WERI-Rb-1 (cell line): ENCODE results near the gene ABAT.
"Not testable (repeated sequence)": the region's sequence is repeated elsewhere in the genome, so short reads cannot be mapped to it uniquely, and the experiment has no call there.

Source experiments
- DNase-seq: peaks from one replicate; pipeline ENCODE4 v3.0.0-alpha.2; 2020
- H3K27ac ChIP-seq: fragments of 250-450 bp; sonication (Bioruptor Pico); 2 replicates; pipeline ENCODE4 v1.5.1; 2020; ENCODE audit warnings: mild to moderate bottlenecking, moderate library complexity
- H3K27me3 ChIP-seq: fragments of 250-450 bp; sonication (Bioruptor Pico); 2 replicates; pipeline ENCODE4 v1.5.1; 2021; ENCODE audit warnings: mild to moderate bottlenecking, low read depth, moderate library complexity; ENCODE audit not compliant: insufficient read depth, severe bottlenecking
- H3K36me3 ChIP-seq: fragments of 250-450 bp; sonication (Bioruptor Pico); 2 replicates; pipeline ENCODE4 v1.5.1; 2020; ENCODE audit warnings: mild to moderate bottlenecking, moderate library complexity
- H3K4me3 ChIP-seq: 2 replicates; pipeline ENCODE4 v1.5.1; 2011; ENCODE audit warnings: low read depth, mild to moderate bottlenecking, control low read depth, low read length
- H3K9me3 ChIP-seq: fragments of 250-450 bp; sonication (Bioruptor Pico); 2 replicates; pipeline ENCODE4 v1.5.1; 2021; ENCODE audit warnings: mild to moderate bottlenecking, moderate library complexity; ENCODE audit not compliant: severe bottlenecking
- TF ChIP-seq, protein P1 (sequence below): IDR thresholded peaks from 2 replicates; pipeline ENCODE4 v1.5.1; 2011; ENCODE audit warnings: low read depth, mild to moderate bottlenecking, control low read depth, inconsistent platforms, low read length

The ABAT gene

DNA sequence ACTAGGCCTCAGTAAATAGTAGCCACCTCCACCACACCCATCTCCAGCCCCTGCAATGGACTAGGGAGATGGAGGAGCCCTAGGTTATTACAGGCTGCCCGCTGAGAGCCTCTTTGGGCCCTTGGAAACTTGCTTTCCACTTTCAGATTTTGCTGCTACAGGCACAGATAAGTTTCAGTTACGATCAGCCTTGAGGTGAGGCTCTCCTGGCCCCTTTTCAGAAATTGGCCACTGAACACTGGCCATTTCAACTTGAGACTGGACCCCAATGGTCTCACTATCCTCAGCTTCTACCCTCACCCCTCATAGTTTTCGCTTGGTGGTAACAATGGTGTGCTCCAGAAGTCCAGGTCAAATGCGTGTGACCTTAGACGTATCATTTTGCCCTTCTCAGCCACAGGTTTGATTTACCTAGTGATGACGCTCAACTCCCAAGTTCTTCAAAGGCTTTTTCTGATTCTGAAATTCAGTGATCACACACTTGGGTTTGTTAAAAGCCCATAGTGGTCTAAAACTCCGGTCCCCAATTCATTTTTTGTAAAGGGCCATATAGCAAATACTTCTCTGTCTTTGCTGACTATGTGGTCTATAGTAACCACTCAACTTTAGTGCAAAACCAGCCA, 124.2 kb downstream of the ABAT start:
- DNase-seq: no peak
- H3K4me3 ChIP-seq: peak overlapping the region; percentile 97
- peaks cover 17% of the 10 kb centered on the region for H3K36me3 ChIP-seq
- no peaks in the 10 kb centered on the region for H3K9me3 ChIP-seq
- H3K27me3 ChIP-seq: no peaks in the 10 kb centered on the region
- TF ChIP-seq, protein P1, sequence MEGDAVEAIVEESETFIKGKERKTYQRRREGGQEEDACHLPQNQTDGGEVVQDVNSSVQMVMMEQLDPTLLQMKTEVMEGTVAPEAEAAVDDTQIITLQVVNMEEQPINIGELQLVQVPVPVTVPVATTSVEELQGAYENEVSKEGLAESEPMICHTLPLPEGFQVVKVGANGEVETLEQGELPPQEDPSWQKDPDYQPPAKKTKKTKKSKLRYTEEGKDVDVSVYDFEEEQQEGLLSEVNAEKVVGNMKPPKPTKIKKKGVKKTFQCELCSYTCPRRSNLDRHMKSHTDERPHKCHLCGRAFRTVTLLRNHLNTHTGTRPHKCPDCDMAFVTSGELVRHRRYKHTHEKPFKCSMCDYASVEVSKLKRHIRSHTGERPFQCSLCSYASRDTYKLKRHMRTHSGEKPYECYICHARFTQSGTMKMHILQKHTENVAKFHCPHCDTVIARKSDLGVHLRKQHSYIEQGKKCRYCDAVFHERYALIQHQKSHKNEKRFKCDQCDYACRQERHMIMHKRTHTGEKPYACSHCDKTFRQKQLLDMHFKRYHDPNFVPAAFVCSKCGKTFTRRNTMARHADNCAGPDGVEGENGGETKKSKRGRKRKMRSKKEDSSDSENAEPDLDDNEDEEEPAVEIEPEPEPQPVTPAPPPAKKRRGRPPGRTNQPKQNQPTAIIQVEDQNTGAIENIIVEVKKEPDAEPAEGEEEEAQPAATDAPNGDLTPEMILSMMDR: no peak
- peak overlapping the region; percentile 61; the same call in 1 of the 2 replicates for H3K27ac ChIP-seq

DNA sequence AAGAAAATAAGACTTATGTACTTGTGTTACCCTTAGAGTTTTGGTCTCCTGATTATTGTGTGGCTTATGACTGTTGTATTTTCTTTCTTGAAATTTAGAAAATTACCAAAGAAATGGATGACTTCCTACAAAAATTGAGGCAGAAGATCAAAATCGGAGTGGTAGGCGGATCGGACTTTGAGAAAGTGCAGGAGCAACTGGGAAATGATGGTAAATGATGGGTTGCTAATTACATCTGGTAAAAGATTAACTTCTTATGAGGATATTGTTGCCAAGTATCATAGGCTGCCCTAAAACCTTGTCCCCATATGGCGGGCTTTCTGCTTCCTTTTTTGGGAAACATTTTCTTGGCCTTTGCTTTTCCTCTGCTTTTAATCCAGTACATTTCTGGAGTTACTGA, 127.3 kb downstream of the ABAT start:
- no peaks in the 10 kb centered on the region for H3K27me3 ChIP-seq
- H3K27ac ChIP-seq: no peak overlapping the region
- peaks cover 32% of the 10 kb centered on the region for H3K36me3 ChIP-seq
- DNase-seq: no peak
- H3K9me3 ChIP-seq: no peaks in the 10 kb centered on the region
- H3K4me3 ChIP-seq: no peak overlapping the region
- TF ChIP-seq, protein P1: no peak

DNA sequence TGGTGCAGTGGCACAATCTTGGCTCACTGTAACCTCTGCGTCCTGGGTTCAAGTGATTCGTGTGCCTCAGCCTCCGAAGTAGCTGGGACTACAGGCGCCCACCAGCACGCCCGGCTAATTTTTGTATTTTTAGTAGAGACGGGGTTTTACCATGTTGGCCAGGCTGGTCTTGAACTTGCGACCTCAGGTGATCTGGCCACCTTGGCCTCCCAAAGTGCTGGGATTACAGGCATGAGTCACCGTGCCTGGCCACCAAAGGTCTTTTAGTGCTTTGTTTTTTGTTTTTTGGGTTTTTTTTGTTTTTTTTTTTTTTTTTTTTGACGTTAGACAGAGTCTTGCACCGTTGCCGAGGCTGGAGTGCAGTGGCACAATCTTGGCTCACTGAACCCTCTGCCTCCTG, 129.3 kb downstream of the ABAT start:
- H3K27me3 ChIP-seq, H3K9me3 ChIP-seq, H3K27ac ChIP-seq, DNase-seq, H3K4me3 ChIP-seq: not testable (repeated sequence)
- H3K36me3 ChIP-seq: peaks cover 53% of the 10 kb centered on the region

DNA sequence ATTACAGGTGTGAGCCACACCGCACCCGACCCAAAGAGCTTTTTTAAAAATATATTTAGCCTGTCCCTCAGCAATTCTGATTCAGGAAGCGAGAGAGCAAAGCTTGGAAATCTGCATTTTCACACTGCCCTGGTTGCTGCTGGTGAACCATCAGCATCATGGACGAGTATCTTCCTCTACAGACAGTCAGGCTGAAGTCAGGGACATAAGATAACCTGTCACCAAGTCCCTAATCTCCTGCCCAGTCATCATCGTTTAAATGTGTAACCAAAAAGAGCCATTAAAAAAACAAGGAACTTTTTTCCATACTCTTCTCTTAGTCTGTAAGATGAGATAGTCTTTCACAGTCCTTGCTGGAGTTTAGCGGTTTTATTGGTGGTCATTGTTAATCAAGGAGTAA, 129.9 kb downstream of the ABAT start:
- no peak overlapping the region for H3K4me3 ChIP-seq
- H3K27me3 ChIP-seq: no peaks in the 10 kb centered on the region
- peaks cover 56% of the 10 kb centered on the region for H3K36me3 ChIP-seq
- DNase-seq: no peak
- no peak overlapping the region for H3K27ac ChIP-seq
- TF ChIP-seq, protein P1: no peak
- no peaks in the 10 kb centered on the region for H3K9me3 ChIP-seq

DNA sequence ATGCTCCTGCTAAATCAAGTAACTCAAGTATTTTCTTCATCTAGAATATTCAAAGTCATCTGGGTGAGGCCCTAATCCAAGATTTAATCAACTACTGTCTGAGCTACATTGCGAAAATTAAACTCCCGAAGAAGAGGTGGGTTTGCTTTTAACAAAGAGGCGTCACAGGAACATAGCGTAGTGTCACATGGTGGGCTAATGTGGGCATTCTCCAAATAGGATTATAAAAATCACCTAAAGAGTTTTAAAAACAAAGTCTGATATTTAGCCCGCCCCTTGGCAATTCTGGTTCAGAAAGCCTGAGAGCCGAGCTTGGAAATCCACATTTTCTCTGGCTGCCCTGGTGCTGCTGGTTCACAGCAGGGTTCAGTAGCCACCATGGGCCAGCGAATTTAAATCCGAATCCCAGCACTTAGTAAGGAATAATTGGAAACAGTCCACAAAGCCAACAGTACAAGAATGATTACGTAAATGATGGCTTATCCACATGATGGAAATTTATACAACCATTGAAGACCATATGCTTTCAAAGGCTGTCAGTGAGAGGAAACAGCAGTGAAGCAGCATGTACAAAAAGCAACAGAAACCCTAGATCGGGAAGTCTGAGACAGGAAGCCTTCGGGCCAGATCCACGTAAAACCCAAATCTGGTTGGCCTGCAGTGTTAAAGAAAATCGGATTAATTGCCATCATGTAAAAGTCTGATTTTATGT, 132.0 kb downstream of the ABAT start:
- H3K36me3 ChIP-seq: peaks cover 66% of the 10 kb centered on the region
- no peak overlapping the region for H3K4me3 ChIP-seq
- H3K9me3 ChIP-seq: no peaks in the 10 kb centered on the region
- H3K27ac ChIP-seq: no peak overlapping the region
- TF ChIP-seq, protein P1: no peak
- DNase-seq: no peak
- H3K27me3 ChIP-seq: no peaks in the 10 kb centered on the region

DNA sequence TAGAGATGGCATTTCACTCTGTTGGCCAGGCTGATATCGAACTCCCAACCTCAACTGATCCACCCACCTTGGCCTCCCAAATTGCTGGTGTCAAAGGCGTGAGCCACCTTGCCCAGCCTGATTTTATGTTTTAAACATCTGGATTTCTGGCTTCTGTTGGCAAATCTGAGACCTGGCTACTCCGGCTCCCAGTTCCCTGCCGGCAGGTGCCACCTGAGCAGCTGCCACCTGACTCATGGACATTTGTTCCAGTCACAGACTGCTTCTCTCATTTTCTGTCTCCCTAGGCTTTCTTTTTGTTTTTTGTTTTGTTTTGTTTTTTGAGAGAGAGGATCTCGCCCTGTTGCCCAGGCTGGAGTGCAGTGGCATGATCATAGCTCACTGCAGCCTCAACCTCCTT, 132.8 kb downstream of the ABAT start:
- Histone ChIP-seq H3K36me3 (peaks cover 72% of the 10 kb centered on the region), H3K27me3 (no peaks in the 10 kb centered on the region), H3K4me3 (no peak overlapping the region), H3K27ac (no peak overlapping the region), H3K9me3 (no peaks in the 10 kb centered on the region)
- TF ChIP-seq, protein P1: no peak
- DNase-seq: no peak
